Mucosa of rectum (tissue), 2 donors: ENCODE data around the gene RANGRF.

Experiments used
- H3K27ac ChIP-seq, 2 donors: one replicate each; pipeline ENCODE4 v1.7.0; 2013; ENCODE audit warnings: inconsistent platforms in 2 of 2, low read depth in 2 of 2, low read length in 2 of 2
- H3K27me3 ChIP-seq, 2 donors: one replicate each; pipeline ENCODE4 v1.7.0; 2013; ENCODE audit warnings: low read length in 2 of 2; ENCODE audit not compliant: control insufficient read depth in 2 of 2, insufficient read depth in 2 of 2
- H3K36me3 ChIP-seq, 2 donors: one replicate each; pipeline ENCODE4 v1.7.0; 2013; ENCODE audit warnings: low read length in 2 of 2; ENCODE audit not compliant: control insufficient read depth in 2 of 2, insufficient read depth in 2 of 2
- H3K4me1 ChIP-seq, 2 donors: one replicate each; pipeline ENCODE4 v1.7.0; 2013; ENCODE audit warnings: low read length in 2 of 2, mild to moderate bottlenecking in 1 of 2; ENCODE audit not compliant: control insufficient read depth in 2 of 2, insufficient read depth in 2 of 2
- H3K4me3 ChIP-seq, 2 donors: one replicate each; pipeline ENCODE4 v1.7.0; 2013; ENCODE audit warnings: low read length in 2 of 2
- H3K9ac ChIP-seq, 2 donors: one replicate each; pipeline ENCODE4 v1.7.0; 2013; ENCODE audit warnings: low read length in 2 of 2, low read depth in 1 of 2, mild to moderate bottlenecking in 1 of 2
- H3K9me3 ChIP-seq, 2 donors: one replicate each; pipeline ENCODE4 v1.7.0; 2013; ENCODE audit warnings: low read length in 2 of 2; ENCODE audit not compliant: control insufficient read depth in 2 of 2
- donor health status: healthy.
- donor health status: Normal muscosa, but diverticular disease.

The RANGRF gene

DNA sequence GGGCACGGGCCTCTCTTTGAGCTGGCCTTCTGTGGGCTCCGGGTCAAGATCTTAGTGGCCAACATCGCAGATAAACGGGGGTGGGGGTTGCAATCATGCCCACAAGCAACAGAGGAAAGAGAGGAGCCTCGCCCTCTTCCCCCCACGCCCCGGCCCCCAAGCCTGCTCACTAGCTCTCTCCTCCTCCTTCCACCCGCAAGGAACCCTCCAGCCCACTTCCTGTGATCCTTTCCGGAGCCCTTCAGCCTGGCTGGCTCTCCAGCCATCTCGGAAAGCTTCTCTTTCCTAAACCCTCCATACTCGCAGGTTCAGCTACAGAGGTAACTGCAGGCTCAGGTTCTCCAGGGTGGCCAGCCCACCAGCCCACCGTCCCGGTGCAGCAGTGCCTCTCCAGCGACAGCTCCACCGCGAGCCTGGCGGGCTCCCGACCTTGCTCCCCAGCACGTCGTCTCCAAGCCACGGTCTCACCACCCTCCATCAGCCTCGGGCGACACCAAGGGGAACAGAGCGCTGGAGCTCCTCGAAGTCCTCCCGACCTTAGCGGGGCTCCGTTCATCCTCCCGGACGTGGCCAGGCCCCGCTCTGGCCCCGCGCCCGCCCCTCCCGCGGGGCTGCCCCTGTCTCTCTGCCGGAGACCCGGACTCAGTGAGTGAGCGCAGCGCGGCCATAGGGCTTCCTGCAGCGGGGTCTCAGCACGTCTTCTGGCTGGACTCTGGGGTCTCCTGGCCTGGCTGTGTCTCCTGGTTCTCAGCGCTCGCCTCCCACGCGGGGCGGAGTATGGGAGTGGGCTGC is 38.2 kb downstream of the RANGRF start:
- Histone ChIP-seq H3K9me3 (no peaks in the 10 kb centered on the region), H3K4me1 (peaks cover 0 to 3% of the 10 kb centered on the region in 2 donors), H3K27me3 (peaks cover 17 to 22% of the 10 kb centered on the region in 2 donors), H3K9ac (peak overlapping the region; percentile 17 to 36), H3K36me3 (no peaks in the 10 kb centered on the region), H3K27ac (peak overlapping the region in 1 of 2 donors; percentile 56), H3K4me3 (peak overlapping the region; percentile 45 to 68)

GRCh38 chr17:8327303-8327649 is 38.8 kb downstream of the RANGRF start:
- no peak overlapping the region for H3K27ac ChIP-seq
- peak overlapping the region; percentile 17 to 36 for H3K9ac ChIP-seq
- H3K4me1 ChIP-seq: peaks cover 0 to 3% of the 10 kb centered on the region in 2 donors
- H3K27me3 ChIP-seq: peaks cover 17 to 22% of the 10 kb centered on the region in 2 donors
- H3K36me3 ChIP-seq: no peaks in the 10 kb centered on the region
- H3K9me3 ChIP-seq: no peaks in the 10 kb centered on the region
- peak overlapping the region; percentile 45 to 68 for H3K4me3 ChIP-seq

DNA sequence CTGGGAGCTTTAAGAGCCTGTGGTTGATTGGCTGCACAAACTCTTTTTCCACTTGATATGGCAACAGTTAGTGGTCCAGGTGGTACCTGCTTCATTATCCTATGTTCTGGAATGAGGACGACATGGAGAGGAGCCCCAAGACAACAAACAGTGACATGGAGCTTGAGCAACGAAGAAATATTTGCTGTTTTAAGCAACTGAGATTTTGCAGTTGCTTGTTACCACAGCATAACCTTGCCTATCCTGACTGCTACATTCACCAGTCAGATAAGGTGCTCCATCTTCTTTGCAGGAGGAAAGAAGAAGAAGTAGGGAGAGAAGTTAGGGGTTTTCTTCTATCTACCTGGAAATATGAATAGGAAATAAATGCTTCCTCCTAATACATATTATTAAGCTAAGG is 43.7 kb downstream of the RANGRF start:
- no peak overlapping the region for H3K27ac ChIP-seq
- H3K9ac ChIP-seq: no peak overlapping the region
- H3K4me1 ChIP-seq: peaks cover 0 to 1% of the 10 kb centered on the region in 2 donors
- H3K27me3 ChIP-seq: peaks cover 8% of the 10 kb centered on the region in 2 donors
- no peaks in the 10 kb centered on the region for H3K9me3 ChIP-seq
- H3K36me3 ChIP-seq: no peaks in the 10 kb centered on the region
- no peak overlapping the region for H3K4me3 ChIP-seq

- no peak overlapping the region for H3K9ac ChIP-seq
- H3K4me3 ChIP-seq: no peak overlapping the region
- H3K4me1 ChIP-seq: no peaks in the 10 kb centered on the region
- H3K36me3 ChIP-seq: no peaks in the 10 kb centered on the region
- H3K9me3 ChIP-seq: no peaks in the 10 kb centered on the region
- peaks cover 4% of the 10 kb centered on the region in 2 donors for H3K27me3 ChIP-seq
- H3K27ac ChIP-seq: no peak overlapping the region
These were observed 44.2 kb downstream of the RANGRF start for GRCh38 chr17:8332688-8333087.

DNA sequence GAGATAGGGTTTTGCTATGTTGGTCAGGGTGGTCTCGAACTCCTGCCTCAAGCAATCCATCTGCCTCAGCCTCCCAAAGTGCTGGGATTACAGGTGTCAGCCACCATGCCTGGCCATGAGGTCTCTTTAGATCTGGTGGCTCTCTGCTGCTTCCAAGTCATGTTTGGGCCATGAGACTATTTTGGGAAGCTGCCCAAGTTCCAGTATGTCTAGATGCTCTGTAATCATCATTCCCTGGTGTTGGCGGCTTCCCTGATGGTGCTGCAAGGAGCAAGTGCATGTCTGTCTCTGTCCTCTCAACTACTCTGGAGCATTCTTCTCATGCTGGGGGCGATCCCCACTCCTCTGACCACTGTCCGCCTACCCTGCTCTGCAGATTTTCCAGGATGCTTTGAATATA is 44.8 kb downstream of the RANGRF start:
- Histone ChIP-seq H3K9ac (no peak overlapping the region), H3K4me1 (no peaks in the 10 kb centered on the region), H3K4me3 (no peak overlapping the region), H3K9me3 (no peaks in the 10 kb centered on the region), H3K27ac (no peak overlapping the region), H3K27me3 (no peaks in the 10 kb centered on the region), H3K36me3 (no peaks in the 10 kb centered on the region)

- no peak overlapping the region for H3K27ac ChIP-seq
- no peak overlapping the region for H3K9ac ChIP-seq
These were observed 49.6 kb downstream of the RANGRF start for GRCh38 chr17:8337802-8338752.

DNA sequence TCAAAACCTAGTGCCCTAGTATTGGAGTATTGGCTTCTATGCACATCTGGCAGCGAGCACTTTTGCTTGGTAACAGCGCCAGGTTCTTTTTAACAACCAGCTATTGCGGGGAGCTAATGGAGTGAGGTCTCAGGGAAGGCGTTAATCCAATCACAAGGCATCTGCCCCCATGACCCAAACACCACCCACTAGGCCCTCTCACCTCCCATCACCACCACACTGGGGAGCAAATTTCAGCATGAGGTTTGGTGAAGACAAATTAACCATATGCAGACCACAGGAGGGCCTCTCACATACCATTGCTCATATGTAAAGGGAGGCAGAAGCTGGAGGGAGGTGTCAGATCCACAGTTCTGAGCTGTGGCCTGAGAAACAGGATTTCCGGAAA is 50.3 kb downstream of the RANGRF start:
- H3K4me3 ChIP-seq: no peak overlapping the region
- H3K27ac ChIP-seq: no peak overlapping the region
- H3K9me3 ChIP-seq: no peaks in the 10 kb centered on the region
- no peaks in the 10 kb centered on the region for H3K4me1 ChIP-seq
- no peak overlapping the region for H3K9ac ChIP-seq
- no peaks in the 10 kb centered on the region for H3K36me3 ChIP-seq
- H3K27me3 ChIP-seq: no peaks in the 10 kb centered on the region

More at GRCh38 chr17:8337802-8338752, 49.6 kb downstream of the RANGRF start:
- peak overlapping the region in 1 of 2 donors; percentile 8 for H3K4me3 ChIP-seq
- H3K4me1 ChIP-seq: no peaks in the 10 kb centered on the region
- H3K36me3 ChIP-seq: no peaks in the 10 kb centered on the region
- H3K9me3 ChIP-seq: no peaks in the 10 kb centered on the region
- no peaks in the 10 kb centered on the region for H3K27me3 ChIP-seq

DNA sequence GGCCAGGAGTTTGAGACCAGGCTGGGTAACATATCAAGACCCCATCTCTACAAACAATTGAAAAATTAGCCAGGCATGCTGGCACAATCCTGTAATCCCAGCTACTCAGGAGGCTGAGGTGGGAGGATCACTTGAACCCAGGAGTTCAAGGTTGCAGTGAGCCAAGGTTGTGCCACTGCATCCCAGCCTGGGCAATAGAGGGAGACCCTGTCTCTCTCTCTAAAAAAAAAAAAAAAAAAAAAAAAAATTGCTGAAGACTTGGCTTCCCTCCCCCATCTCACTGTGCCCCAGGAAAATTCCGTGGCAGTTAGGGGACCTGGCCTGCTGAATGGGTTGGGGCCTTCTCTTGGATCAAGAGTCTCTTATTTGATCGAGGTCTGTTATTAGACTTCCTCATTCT is 51.1 kb downstream of the RANGRF start, which contains the start of gene ODF4:
TSS of gene ODF4 (plus strand) at position 301 of the 400 bp plus-strand sequence. CDS start 212 bp downstream, outside the sequence.
- Histone ChIP-seq H3K36me3 (no peaks in the 10 kb centered on the region), H3K4me3 (no peak within 1 kb of the TSS), H3K9me3 (no peaks in the 10 kb centered on the region), H3K4me1 (no peaks in the 10 kb centered on the region), H3K27ac (no peak within 1 kb of the TSS), H3K27me3 (no peaks in the 10 kb centered on the region), H3K9ac (no peak within 1 kb of the TSS)
